NT2/D1 (cell line): ENCODE measurements around the gene PLCB3.
A peak's percentile ranks its signal among the peaks of the same experiment; 100 is the strongest.
"Not testable (repeated sequence)": the region's sequence is repeated elsewhere in the genome, so short reads cannot be mapped to it uniquely, and the experiment has no call there.

Experiments used
- DNase-seq: peaks from one replicate; pipeline ENCODE4 v3.0.0-alpha.2; 2011; ENCODE audit warnings: low read depth, low spot score
- H3K27me3 ChIP-seq: 2 replicates; pipeline ENCODE4 v1.6.0; 2011; ENCODE audit warnings: mild to moderate bottlenecking; ENCODE audit not compliant: insufficient read length, insufficient read depth
- H3K36me3 ChIP-seq: 2 replicates; pipeline ENCODE4 v1.6.1; 2011; ENCODE audit warnings: mild to moderate bottlenecking, low read length, mixed read lengths; ENCODE audit not compliant: insufficient read depth, insufficient read length
- H3K4me1 ChIP-seq: 2 replicates; pipeline ENCODE4 v1.5.1; 2011; ENCODE audit not compliant: insufficient read depth, insufficient read length
- H3K4me3 ChIP-seq: 2 replicates; pipeline ENCODE4 v1.5.1; 2011; ENCODE audit warnings: low read depth; ENCODE audit not compliant: insufficient read length
- H3K9ac ChIP-seq: 2 replicates; pipeline ENCODE4 v1.6.0; 2011; ENCODE audit warnings: low read depth; ENCODE audit not compliant: insufficient read length
- H3K9me3 ChIP-seq: 2 replicates; pipeline ENCODE4 v1.5.1; 2011; ENCODE audit warnings: mild to moderate bottlenecking, low read length; ENCODE audit not compliant: insufficient read depth
- SUZ12 ChIP-seq: IDR thresholded peaks from 2 replicates; pipeline ENCODE4 v1.6.1; 2011; ENCODE audit not compliant: insufficient read length, insufficient read depth; ENCODE audit errors: extremely low read depth
- YY1 ChIP-seq: IDR thresholded peaks from 2 replicates; pipeline ENCODE4 v1.6.1; 2011; ENCODE audit not compliant: insufficient read length, insufficient read depth
- ZNF274 ChIP-seq: IDR thresholded peaks from 2 replicates; pipeline ENCODE4 v1.6.1; 2011; ENCODE audit warnings: mild to moderate bottlenecking, low read depth, low read length

Gene PLCB3

GRCh38 chr11:64312947-64313346, 61.6 kb downstream of the PLCB3 start:
- DNase-seq, result no peak
- H3K4me3 ChIP-seq, result no peak overlapping the region
- TF ChIP-seq ZNF274, result no peak
- H3K9ac ChIP-seq, result no peak overlapping the region
- no peaks in the 10 kb centered on the region for H3K27me3 ChIP-seq
- peaks cover 52% of the 10 kb centered on the region for H3K36me3 ChIP-seq
- H3K4me1 ChIP-seq, result peaks cover 6% of the 10 kb centered on the region
- H3K9me3 ChIP-seq, result no peaks in the 10 kb centered on the region

GRCh38 chr11:64313491-64314145, 62.3 kb downstream of the PLCB3 start:
- Histone ChIP-seq H3K27me3 (no peaks in the 10 kb centered on the region), H3K4me3 (no peak overlapping the region), H3K36me3 (peaks cover 51% of the 10 kb centered on the region), H3K9ac (no peak overlapping the region), H3K9me3 (no peaks in the 10 kb centered on the region), H3K4me1 (peaks cover 6% of the 10 kb centered on the region)
- TF ChIP-seq YY1, result no peak
- no peak for TF ChIP-seq ZNF274
- no peak for TF ChIP-seq SUZ12
- no peak for DNase-seq

GRCh38 chr11:64314146-64314804, 62.9 kb downstream of the PLCB3 start:
- H3K27me3 ChIP-seq, result no peaks in the 10 kb centered on the region
- TF ChIP-seq ZNF274, result no peak
- TF ChIP-seq YY1, result no peak
- no peak for TF ChIP-seq SUZ12
- H3K36me3 ChIP-seq, result peaks cover 53% of the 10 kb centered on the region

GRCh38 chr11:64314805-64315561, 63.7 kb downstream of the PLCB3 start:
- Histone ChIP-seq H3K4me1 (peaks cover 13% of the 10 kb centered on the region), H3K27me3 (no peaks in the 10 kb centered on the region), H3K9me3 (no peaks in the 10 kb centered on the region), H3K9ac (no peak overlapping the region), H3K36me3 (peaks cover 60% of the 10 kb centered on the region), H3K4me3 (no peak overlapping the region)
- no peak for DNase-seq
- TF ChIP-seq ZNF274 (no peak), YY1 (no peak), SUZ12 (no peak)

More at GRCh38 chr11:64314146-64314804, 62.9 kb downstream of the PLCB3 start:
- Histone ChIP-seq H3K4me1 (peaks cover 8% of the 10 kb centered on the region), H3K9ac (no peak overlapping the region), H3K9me3 (no peaks in the 10 kb centered on the region), H3K4me3 (no peak overlapping the region)
- DNase-seq, result no peak

GRCh38 chr11:64315667-64316526, 64.6 kb downstream of the PLCB3 start:
- Histone ChIP-seq H3K4me3 (peak overlapping the region; percentile 94), H3K4me1 (peaks cover 13% of the 10 kb centered on the region), H3K36me3 (peaks cover 65% of the 10 kb centered on the region), H3K9ac (peak overlapping the region; percentile 71)
- H3K9me3 ChIP-seq, H3K27me3 ChIP-seq, DNase-seq: not testable (repeated sequence)

- peaks cover 69% of the 10 kb centered on the region for H3K36me3 ChIP-seq
- H3K27me3 ChIP-seq, result no peaks in the 10 kb centered on the region
- H3K4me1 ChIP-seq, result peaks cover 15% of the 10 kb centered on the region
- peak overlapping the region; percentile 96 for H3K9ac ChIP-seq
- peak overlapping the region; percentile 94 for H3K4me3 ChIP-seq
- DNase-seq, result no peak
- no peak for TF ChIP-seq ZNF274
- no peak for TF ChIP-seq YY1
- no peak for TF ChIP-seq SUZ12
- H3K9me3 ChIP-seq, result no peaks in the 10 kb centered on the region
Observed at GRCh38 chr11:64316672-64317324, 65.5 kb downstream of the PLCB3 start.
